Stimulated activated naive CD4-positive, alpha-beta T cell (primary cell): ENCODE measurements around the gene LPXN.

Experiments
- DNase-seq, 6 experiments: peaks; one replicate each; lab custom pipeline; 2025; lab: John Stamatoyannopoulos, UW

Gene LPXN

GRCh38 chr11:58575377-58576020 is at the start of gene LPXN:
Gene LPXN (minus strand): TSS chr11:58575856. CDS start chr11:58575772, 84 bp downstream.
- peak; percentile 30 to 72 (median 59) for DNase-seq

GRCh38 chr11:58625086-58625485 is 49.4 kb upstream of the LPXN start:
- no peak for DNase-seq

GRCh38 chr11:58622344-58622743 is 46.7 kb upstream of the LPXN start, which contains the start of gene CNTF:
Gene CNTF (plus strand): TSS chr11:58622665. CDS start chr11:58622753, 88 bp downstream.
- DNase-seq, result no peak

DNA sequence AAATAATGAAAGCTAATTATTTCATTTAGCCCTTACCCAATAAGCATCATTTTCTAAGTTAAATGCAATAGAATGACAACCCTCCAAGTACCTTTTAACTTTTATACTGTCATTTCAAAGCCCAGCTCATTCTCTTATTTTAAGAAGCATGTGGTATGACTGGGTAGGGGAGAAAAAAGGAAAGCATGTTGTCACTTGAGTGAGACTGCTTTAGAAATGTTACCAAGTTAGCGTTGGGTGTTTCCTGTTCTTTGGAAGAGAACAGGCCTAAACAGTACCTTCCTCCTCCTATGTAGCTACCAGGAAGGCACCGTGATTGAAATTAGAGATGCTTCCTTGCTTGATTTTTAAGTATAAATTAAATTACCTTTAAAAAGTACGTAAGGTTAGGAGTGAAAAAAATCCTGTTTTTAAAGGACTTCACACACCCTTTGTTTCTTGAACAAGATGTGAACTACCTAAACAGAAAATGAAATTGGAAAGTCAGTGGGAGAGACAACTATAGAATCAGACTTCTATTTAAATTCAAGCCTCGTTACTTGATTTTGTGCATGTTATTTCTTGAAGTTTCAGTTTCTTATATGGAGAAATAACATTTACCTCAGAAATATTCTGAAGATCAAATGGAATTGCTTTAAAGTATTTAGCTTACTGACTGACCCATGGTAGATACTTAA is 46.1 kb upstream of the LPXN start:
- no peak for DNase-seq

DNA sequence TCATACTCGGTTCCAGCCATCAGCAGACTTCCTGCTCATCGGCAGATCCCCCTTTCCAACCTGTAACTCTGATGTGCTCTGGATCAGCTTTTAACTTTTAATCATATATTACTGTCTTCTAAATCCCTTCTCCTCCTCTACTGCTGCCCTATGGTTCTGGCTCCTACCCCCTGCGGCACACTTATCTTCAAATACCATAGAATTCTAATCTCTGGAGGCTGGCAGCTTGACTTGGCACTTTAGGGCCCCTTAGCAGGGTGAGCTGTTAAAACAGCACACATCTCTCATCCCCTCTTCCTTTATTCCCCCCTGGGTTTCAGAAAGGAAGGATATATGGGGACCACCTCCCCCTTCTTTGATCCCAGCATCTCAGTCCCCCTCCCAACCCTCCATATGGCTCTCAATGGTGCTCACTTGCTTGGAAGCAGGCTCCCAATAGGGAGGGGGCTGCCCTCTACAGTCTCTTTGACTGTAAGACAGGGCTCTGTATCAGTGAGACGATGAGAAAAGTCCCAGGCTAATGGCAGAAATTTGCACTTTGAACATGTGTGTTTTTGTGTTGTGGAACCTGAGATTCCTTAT is 42.4 kb upstream of the LPXN start:
- DNase-seq, result peak in 1 of 6 experiments; percentile 16

DNA sequence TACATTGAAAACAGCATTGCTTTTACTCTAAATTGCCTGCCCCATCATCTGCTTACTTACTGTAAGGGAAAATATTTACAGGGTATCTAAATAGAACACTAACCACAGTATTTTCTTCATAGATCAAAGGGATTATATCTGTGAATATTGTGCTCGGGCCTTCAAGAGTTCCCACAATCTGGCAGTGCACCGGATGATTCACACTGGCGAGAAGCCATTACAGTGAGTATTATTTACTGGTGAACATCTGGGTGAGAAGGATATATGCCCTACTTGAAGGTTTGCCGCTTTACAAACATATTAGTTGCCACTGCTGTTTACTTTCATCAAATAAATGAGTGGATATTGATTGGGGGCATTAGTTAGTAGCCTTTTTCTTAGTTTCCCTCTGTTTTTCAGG is 40.9 kb upstream of the LPXN start:
- DNase-seq, result no peak

DNA sequence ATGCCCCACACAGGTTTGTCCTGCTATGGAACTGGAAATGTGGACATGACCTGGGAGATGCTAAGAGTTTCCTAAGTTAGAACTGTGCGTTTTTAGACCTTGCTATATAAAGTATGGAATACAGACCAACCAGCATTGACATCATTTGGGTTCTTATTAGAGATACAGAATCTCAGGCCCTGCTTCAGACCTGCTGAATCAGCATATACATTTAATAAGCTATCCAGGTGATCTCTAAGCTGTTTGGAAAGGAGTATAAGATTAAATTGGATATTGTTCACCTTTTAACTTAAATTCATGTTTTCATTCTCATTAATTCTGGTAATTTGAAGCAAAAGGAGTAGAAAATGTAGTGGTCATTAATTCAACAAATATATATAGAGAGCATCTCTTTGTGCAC is 39.9 kb upstream of the LPXN start:
- DNase-seq, result no peak

DNA sequence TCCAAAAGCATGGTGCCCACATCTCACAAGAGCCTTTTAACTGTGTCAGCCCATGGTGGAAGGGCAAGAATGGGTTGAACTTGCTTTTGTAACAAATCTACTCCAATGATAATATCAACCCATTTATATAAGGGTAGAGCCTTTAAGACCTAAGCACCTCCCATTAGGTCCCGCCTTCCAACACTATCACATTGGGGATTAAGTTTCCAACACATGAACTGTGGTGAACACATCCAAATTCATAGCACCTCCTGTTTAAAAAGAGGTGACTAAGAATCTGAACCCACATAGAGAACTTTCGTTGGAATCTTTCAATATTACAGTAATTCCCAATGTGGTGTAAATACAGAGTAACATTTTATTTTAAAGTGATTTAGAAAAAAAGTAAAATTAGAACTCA is 37.6 kb upstream of the LPXN start:
- DNase-seq, result no peak

DNA sequence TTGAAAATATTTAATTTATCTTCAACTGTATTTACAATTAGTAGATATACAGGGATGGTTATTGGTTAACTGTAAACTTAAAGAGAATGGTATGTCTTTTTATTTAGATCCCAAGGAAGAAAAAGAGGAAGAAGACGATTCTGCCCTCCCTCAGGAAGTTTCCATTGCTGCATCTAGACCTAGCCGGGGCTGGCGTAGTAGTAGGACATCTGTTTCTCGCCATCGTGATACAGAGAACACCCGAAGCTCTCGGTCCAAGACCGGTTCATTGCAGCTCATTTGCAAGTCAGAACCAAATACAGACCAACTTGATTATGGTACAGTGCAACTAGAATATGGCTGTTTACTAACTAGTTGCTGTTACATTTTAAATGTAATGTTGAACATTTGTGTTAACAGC is 34.1 kb upstream of the LPXN start:
- no peak for DNase-seq

DNA sequence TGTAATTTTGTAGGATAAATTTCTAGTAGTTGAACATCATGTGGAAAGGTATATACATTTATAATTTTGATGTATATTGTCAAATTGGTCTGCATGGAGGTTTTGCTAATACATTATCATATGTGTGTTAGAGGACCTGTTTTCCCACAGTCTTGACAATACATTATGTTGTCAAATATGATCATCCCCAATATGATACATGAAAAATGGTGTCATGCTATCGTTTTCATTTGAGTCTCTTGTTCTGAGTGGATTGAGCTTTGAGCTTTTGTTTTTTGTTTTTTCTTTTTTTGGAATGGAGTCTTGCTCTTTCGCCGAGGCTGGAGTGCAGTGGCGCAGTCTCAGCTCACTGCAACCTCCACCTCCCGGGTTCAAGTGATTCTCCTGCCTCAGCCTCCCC is 32.7 kb upstream of the LPXN start:
- DNase-seq, result no peak

DNA sequence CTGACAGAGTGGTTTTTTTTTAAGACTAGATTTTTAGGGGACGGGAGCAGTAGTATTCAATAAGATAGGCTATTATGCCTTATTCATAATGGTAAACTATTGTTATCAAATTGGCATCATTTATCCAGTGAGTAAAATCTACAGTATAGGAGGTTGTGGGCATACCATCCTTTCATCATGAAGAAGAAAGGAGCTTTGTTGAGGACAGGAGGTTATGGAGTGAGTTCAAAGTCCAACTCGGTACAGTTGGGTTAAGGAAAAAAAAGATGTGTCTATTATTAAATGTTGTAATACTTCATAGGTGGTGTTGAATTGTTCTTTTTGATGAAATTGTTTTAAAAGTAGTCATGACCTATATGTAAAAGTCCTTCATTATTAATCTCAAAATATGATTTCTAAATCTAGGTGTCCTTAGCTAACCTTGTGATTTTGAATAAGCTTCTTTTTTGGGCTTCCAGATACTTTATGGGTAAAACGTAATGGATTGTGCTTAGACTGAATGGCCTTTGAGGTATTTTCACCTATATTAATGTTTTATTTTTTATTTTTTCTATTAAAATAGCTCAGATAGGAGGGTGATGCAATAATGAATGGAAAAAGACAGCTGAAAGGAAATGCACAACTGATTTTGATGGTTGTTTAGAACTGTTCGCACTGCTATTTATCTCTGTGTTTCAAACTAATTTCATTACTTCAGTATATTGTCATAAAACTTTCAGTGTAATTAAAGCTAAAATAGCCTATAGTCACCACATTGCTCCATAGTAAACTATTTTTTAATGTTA is 31.5 kb upstream of the LPXN start:
- DNase-seq, result no peak

GRCh38 chr11:58600510-58600909 is 24.9 kb upstream of the LPXN start:
- no peak for DNase-seq

GRCh38 chr11:58597486-58598144 is 22.0 kb upstream of the LPXN start:
- DNase-seq, result peak in 1 of 6 experiments; percentile 4

- no peak for DNase-seq
Observed at GRCh38 chr11:58596621-58597020, 21.0 kb upstream of the LPXN start.

DNA sequence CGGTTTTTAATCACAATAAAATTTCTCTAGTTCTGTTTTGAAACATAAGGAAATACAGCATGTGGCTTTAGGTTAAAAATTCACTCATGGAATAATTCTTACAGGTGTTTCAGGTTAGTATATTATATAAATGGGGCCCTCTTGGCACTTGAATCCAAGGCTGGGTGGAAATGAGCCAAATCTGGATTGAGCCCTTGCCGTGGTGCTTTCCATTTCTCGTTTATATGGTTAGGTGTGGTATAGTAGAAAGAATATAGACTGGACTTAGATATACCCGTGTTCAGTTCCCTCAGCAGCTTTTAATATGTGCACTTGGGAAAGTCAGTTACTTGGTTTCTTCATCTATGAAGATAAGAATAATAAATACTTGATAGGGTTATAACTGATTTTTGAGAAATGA is 19.2 kb upstream of the LPXN start:
- DNase-seq, result no peak

- no peak for DNase-seq
Observed at GRCh38 chr11:58592760-58593472, 17.3 kb upstream of the LPXN start.

DNA sequence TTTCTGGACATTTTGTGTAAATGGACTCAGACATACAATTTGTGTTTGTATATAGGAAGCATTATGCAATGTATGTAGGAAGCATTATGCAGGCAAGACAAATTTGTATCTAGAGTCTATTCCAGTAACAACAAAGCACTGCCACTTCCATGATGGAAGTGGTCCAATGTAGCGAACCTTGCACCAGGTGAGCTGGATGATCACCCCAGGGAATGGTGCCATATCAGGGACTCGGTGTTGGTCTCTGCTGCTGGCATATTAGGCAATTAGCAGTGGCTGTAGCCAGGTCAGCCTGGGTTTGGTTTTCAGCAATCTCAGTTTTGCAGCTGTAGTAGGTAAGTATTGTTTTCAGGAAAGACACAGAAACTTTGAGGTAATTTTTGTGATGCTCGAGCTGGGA is 16.0 kb upstream of the LPXN start:
- DNase-seq, result no peak

DNA sequence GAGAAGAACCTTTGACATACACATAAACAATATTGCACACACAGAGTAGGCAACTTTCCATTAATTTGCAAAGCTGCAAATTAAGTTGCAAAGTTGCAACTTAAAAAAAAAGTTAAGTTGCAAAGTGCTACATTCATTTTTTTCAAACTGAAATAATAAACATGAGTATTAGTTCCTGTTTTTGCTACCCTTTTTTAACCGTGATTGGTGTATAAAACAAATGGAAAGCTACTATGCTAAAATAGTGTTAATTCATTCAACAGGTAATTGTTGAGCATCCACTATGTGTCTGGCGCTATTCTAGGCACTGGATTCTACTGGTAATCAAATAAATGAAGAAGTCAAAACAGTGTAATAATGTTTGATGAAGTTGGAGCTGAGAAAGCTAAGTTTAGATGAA is 11.3 kb upstream of the LPXN start:
- no peak for DNase-seq

- DNase-seq, result no peak
Observed at GRCh38 chr11:58582437-58582836, 6.8 kb upstream of the LPXN start.

- no peak for DNase-seq
Observed at GRCh38 chr11:58580311-58580710, 4.7 kb upstream of the LPXN start.
